H1 (cell line): Measurements from ENCODE around the gene IAH1. TPM values are rescaled to one million over a fixed set of nuclear protein-coding genes. Genes with fewer than 3 reads are reported as not detected.

Source experiments
- CTCF ChIA-PET: fragments of 300-600 bp; sonication (Branson Sonifier 250); formaldehyde crosslinking; loops from one replicate; lab custom pipeline; 2021; ENCODE audit not compliant: partially characterized antibody; lab: Charles Lee
- POLR2A ChIA-PET: fragments of 300-600 bp; sonication (Branson Sonifier 250); formaldehyde crosslinking; loops from one replicate; lab custom pipeline; 2021; ENCODE audit warnings: inconsistent platforms; ENCODE audit not compliant: partially characterized antibody; lab: Charles Lee
- DNase-seq, 2 experiments: peaks; one replicate each; pipeline versions ENCODE4 v3.0.0 to v3.0.0-alpha.2; 2010 to 2022; ENCODE audit warnings: low spot score in 2 of 2, low read depth in 1 of 2, mixed read lengths in 1 of 2
- FAIRE-seq: peaks from 2 replicates; lab custom pipeline; 2011; peaks lifted over from hg19 to GRCh38; lab: Jason Lieb, UNC
- H2AFZ ChIP-seq: 2 replicates; pipeline ENCODE4 v1.8.1; 2012; ENCODE audit warnings: low read length, inconsistent platforms
- H2AK5ac ChIP-seq: 2 replicates; pipeline ENCODE4 v1.6.1; 2013; ENCODE audit warnings: low read depth, low read length
- H2BK120ac ChIP-seq: replicated peaks from 2 replicates; pipeline ENCODE3; 2013; ENCODE audit warnings: low read depth, low read length, inconsistent platforms
- H2BK12ac ChIP-seq: 2 replicates; pipeline ENCODE4 v1.6.1; 2013; ENCODE audit warnings: low read depth, low read length
- H2BK15ac ChIP-seq: 2 replicates; pipeline ENCODE4 v1.6.1; 2013; ENCODE audit warnings: low read length
- H2BK20ac ChIP-seq: 2 replicates; pipeline ENCODE4 v1.6.1; 2013; ENCODE audit warnings: low read length
- H2BK5ac ChIP-seq: 2 replicates; pipeline ENCODE4 v1.6.1; 2013; ENCODE audit warnings: low read depth, low read length
- H3K14ac ChIP-seq: 2 replicates; pipeline ENCODE4 v1.6.1; 2013; ENCODE audit warnings: inconsistent platforms; ENCODE audit not compliant: insufficient read length
- H3K18ac ChIP-seq: 2 replicates; pipeline ENCODE4 v1.6.1; 2013; ENCODE audit warnings: low read length; ENCODE audit errors: extremely low read depth
- H3K23ac ChIP-seq: 2 replicates; pipeline ENCODE4 v1.6.1; 2013; ENCODE audit warnings: inconsistent platforms; ENCODE audit not compliant: insufficient read length
- H3K23me2 ChIP-seq: 2 replicates; pipeline ENCODE4 v1.6.1; 2013; ENCODE audit warnings: low read depth, low read length
- H3K27ac ChIP-seq: 2 replicates; pipeline ENCODE4 v1.6.1; 2011; ENCODE audit warnings: low read depth, low read length, inconsistent platforms
- H3K27me3 ChIP-seq, 4 experiments: replicated peaks in 1 of 4; 1 replicate in 1 of 4; 2 replicates in 3 of 4; pipeline versions ENCODE4 v1.6.1 to v1.8.1; 2011 to 2013; ENCODE audit warnings: low read length in 3 of 4, mild to moderate bottlenecking in 3 of 4, inconsistent platforms in 2 of 4, mixed read lengths in 2 of 4, moderate library complexity in 1 of 4; ENCODE audit not compliant: control insufficient read depth in 3 of 4, insufficient read depth in 3 of 4; ENCODE audit errors: extremely low read depth in 1 of 4
- H3K36me3 ChIP-seq, 4 experiments: 2 replicates each; pipeline versions ENCODE4 v1.6.1 to v1.8.1; 2011 to 2013; ENCODE audit warnings: mild to moderate bottlenecking in 4 of 4, low read length in 3 of 4, moderate library complexity in 2 of 4, control low read depth in 1 of 4, inconsistent platforms in 1 of 4; ENCODE audit not compliant: insufficient read depth in 4 of 4, control insufficient read depth in 2 of 4
- H3K4ac ChIP-seq: replicated peaks from 2 replicates; pipeline ENCODE3; 2013; ENCODE audit warnings: low read length, low read depth, mixed read lengths, inconsistent platforms; ENCODE audit not compliant: insufficient read length
- H3K4me1 ChIP-seq, 4 experiments: replicated peaks in 1 of 4; 1 replicate in 1 of 4; 2 replicates in 3 of 4; pipeline versions ENCODE4 v1.6.1 to v1.8.1; 2011 to 2013; ENCODE audit warnings: low read length in 3 of 4, inconsistent platforms in 2 of 4, mixed read lengths in 1 of 4; ENCODE audit not compliant: insufficient read depth in 4 of 4, control insufficient read depth in 3 of 4
- H3K4me2 ChIP-seq, 2 experiments: 2 replicates each; pipeline versions ENCODE4 v1.6.1 to v1.8.1; 2011 to 2013; ENCODE audit warnings: low read depth in 2 of 2, low read length in 2 of 2, control low read depth in 1 of 2, inconsistent platforms in 1 of 2, mild to moderate bottlenecking in 1 of 2; ENCODE audit not compliant: insufficient read depth in 1 of 2
- H3K4me3 ChIP-seq, 4 experiments: fragments of 200-600, 300-600 bp in 1 of 4; sonication (generic), shearing (Covaris generic), sonication (Bioruptor Twin) in 1 of 4; 2 replicates each; pipeline versions ENCODE4 v1.5.1 to v1.8.1; 2011 to 2016; ENCODE audit warnings: low read length in 4 of 4, low read depth in 3 of 4, control low read depth in 2 of 4, inconsistent platforms in 2 of 4, mild to moderate bottlenecking in 2 of 4, mixed read lengths in 1 of 4, moderate library complexity in 1 of 4; ENCODE audit not compliant: insufficient read depth in 2 of 4; ENCODE audit errors: extremely low read depth in 1 of 4
- H3K56ac ChIP-seq: replicated peaks from 2 replicates; pipeline ENCODE3; 2013; ENCODE audit warnings: low read depth, mild to moderate bottlenecking, mixed read lengths, low read length, inconsistent platforms; ENCODE audit not compliant: insufficient read length
- H3K79me1 ChIP-seq: 2 replicates; pipeline ENCODE4 v1.6.1; 2013; ENCODE audit warnings: low read depth, low read length, control low read depth
- H3K79me2 ChIP-seq, 2 experiments: 2 replicates each; pipeline versions ENCODE4 v1.6.1 to v1.8.1; 2012 to 2013; ENCODE audit warnings: low read length in 2 of 2, mild to moderate bottlenecking in 2 of 2, inconsistent platforms in 1 of 2; ENCODE audit not compliant: insufficient read depth in 2 of 2, control insufficient read depth in 1 of 2
- H3K9ac ChIP-seq, 4 experiments: replicated peaks in 1 of 4; 1 replicate in 1 of 4; 2 replicates in 3 of 4; pipeline versions ENCODE4 v1.6.1 to v1.8.1; 2011 to 2013; ENCODE audit warnings: low read depth in 3 of 4, low read length in 3 of 4, control low read depth in 2 of 4, mild to moderate bottlenecking in 2 of 4, moderate library complexity in 2 of 4, inconsistent platforms in 1 of 4; ENCODE audit errors: extremely low read depth in 1 of 4
- H3K9me3 ChIP-seq, 2 experiments: 2 replicates each; pipeline versions ENCODE4 v1.6.1 to v1.8.1; 2012 to 2013; ENCODE audit warnings: mild to moderate bottlenecking in 2 of 2, moderate library complexity in 2 of 2, control low read depth in 1 of 2, inconsistent platforms in 1 of 2, low read depth in 1 of 2, low read length in 1 of 2, mixed read lengths in 1 of 2; ENCODE audit not compliant: insufficient read depth in 2 of 2
- H4K20me1 ChIP-seq, 2 experiments: replicated peaks in 1 of 2; 2 replicates each; pipeline versions ENCODE3 to v1.8.1; 2011 to 2013; ENCODE audit warnings: inconsistent platforms in 2 of 2, low read length in 2 of 2, mild to moderate bottlenecking in 1 of 2; ENCODE audit not compliant: insufficient read depth in 2 of 2, control insufficient read depth in 1 of 2
- H4K5ac ChIP-seq: 2 replicates; pipeline ENCODE4 v1.6.1; 2013; ENCODE audit warnings: low read length, low read depth, mixed read lengths, inconsistent platforms; ENCODE audit not compliant: insufficient read length
- H4K8ac ChIP-seq: 2 replicates; pipeline ENCODE4 v1.8.0; 2013; ENCODE audit warnings: mild to moderate bottlenecking, moderate library complexity, low read length, inconsistent platforms; ENCODE audit not compliant: insufficient read depth; ENCODE audit errors: extremely low read depth
- H4K91ac ChIP-seq: replicated peaks from 2 replicates; pipeline ENCODE3; 2013; ENCODE audit warnings: low read length, mixed read lengths, inconsistent platforms; ENCODE audit not compliant: insufficient read length
- BACH1 ChIP-seq: IDR thresholded peaks from 2 replicates; pipeline ENCODE4 v1.6.1; 2012; ENCODE audit warnings: low read length, improper control_type of control experiment
- CBX8 ChIP-seq: fragments of 300-800, 300-1000 bp; sonication (generic); IDR thresholded peaks from 2 replicates; pipeline ENCODE4 v1.7.1; 2016; ENCODE audit warnings: low read depth, low read length, borderline replicate concordance
- CHD2 ChIP-seq: IDR thresholded peaks from 2 replicates; pipeline ENCODE4 v1.6.1; 2012; ENCODE audit warnings: low read length, improper control_type of control experiment
- CTBP2 ChIP-seq: IDR thresholded peaks from 2 replicates; pipeline ENCODE4 v1.7.0; 2011; ENCODE audit warnings: borderline replicate concordance, mild to moderate bottlenecking, moderate library complexity, mixed read lengths, low read length; ENCODE audit not compliant: insufficient read depth, insufficient read length
- E2F6 ChIP-seq: IDR thresholded peaks from 2 replicates; pipeline ENCODE4 v1.6.1; 2012; ENCODE audit warnings: inconsistent platforms
- HDAC6 ChIP-seq: IDR thresholded peaks from one replicate; pipeline ENCODE4 v1.7.1; 2012; ENCODE audit warnings: low read depth, mild to moderate bottlenecking, inconsistent platforms, low read length, moderate library complexity
- KDM1A ChIP-seq: fragments of 200-600, 300-600 bp; sonication (generic); IDR thresholded peaks from 2 replicates; pipeline ENCODE4 v1.7.1; 2016; ENCODE audit warnings: mild to moderate bottlenecking, low read length, borderline replicate concordance
- KDM4A ChIP-seq: IDR thresholded peaks from one replicate; pipeline ENCODE4 v1.7.1; 2012; ENCODE audit warnings: low read depth, mild to moderate bottlenecking, moderate library complexity, low read length, inconsistent platforms; ENCODE audit not compliant: severe bottlenecking
- POU5F1 ChIP-seq: IDR thresholded peaks from 2 replicates; pipeline ENCODE4 v1.6.1; 2011; ENCODE audit warnings: low read depth, mild to moderate bottlenecking, low read length, moderate library complexity
- RBBP5 ChIP-seq: IDR thresholded peaks from 2 replicates; pipeline ENCODE4 v1.7.1; 2012; ENCODE audit warnings: low read depth, mild to moderate bottlenecking, inconsistent platforms, low read length, moderate library complexity, borderline replicate concordance
- RFX5 ChIP-seq: IDR thresholded peaks from 2 replicates; pipeline ENCODE4 v1.6.1; 2011; ENCODE audit warnings: low read depth, low read length, improper control_type of control experiment, borderline replicate concordance
- ZNF274 ChIP-seq: IDR thresholded peaks from 2 replicates; pipeline ENCODE4 v1.7.0; 2012; ENCODE audit warnings: low read length, borderline replicate concordance; ENCODE audit errors: extremely low read depth
- WGBS, 2 experiments: shearing (Covaris generic) in 1 of 2; methylation state at CpG; one replicate each; pipeline versions ENCODE4 v1.1.6 to v1.1.7; 2013 to 2015; ENCODE audit warnings: low lambda C conversion rate in 2 of 2, mixed read lengths in 2 of 2, inconsistent platforms in 1 of 2, low coverage in 1 of 2, missing lambda C conversion rate in 1 of 2; ENCODE audit not compliant: insufficient replicate concordance in 2 of 2, insufficient coverage in 1 of 2, insufficient read length in 1 of 2; ENCODE audit errors: extremely low coverage in 1 of 2, missing lambda C conversion rate in 1 of 2; 5-methylcytosine and 5-hydroxymethylcytosine counted together
- polyA plus RNA-seq, 7 experiments: library from polyadenylated mRNA; depleted of rRNA in 3 of 7; stranded (reverse) in 5 of 7; unstranded in 2 of 7; fragments of >200 nt in 5 of 7; fragments of 200-250 nt in 2 of 7; gene quantifications; 1 replicate in 5 of 7; 2 replicates in 1 of 7; 4 replicates in 1 of 7; pipeline versions ENCODE4 v1.2.1 to v1.2.3, GENCODE V29; 2011 to 2013; ENCODE audit warnings: missing spikeins in 2 of 7, mixed read lengths in 2 of 7
- total RNA-seq: library from RNA; stranded (reverse); fragmentation: NEBNext Ultra II Directional; extraction: Animal tissue kit (Norgen Biotek cat#: 25700); gene quantifications from 2 replicates; pipeline ENCODE4 v1.2.1, GENCODE V29; 2021

IAH1 gene
- total and polyA plus RNA-seq, 2 of the 8 experiments (the other 6 are each of a cell fraction or from before 2014, with no cell fraction given) = 15.1 to 21.5 TPM

GRCh38 chr2:9462313-9462712 lies 12.0 kb upstream of the IAH1 start:
- H3K18ac ChIP-seq = no peak overlapping the region
- H3K4me3 ChIP-seq = no peak overlapping the region
- 91% methylated on average over 4 of the region's 5 CpGs; no CpG with 5 or more reads in 1 of the 2 experiments for WGBS, 2 experiments
- no peak overlapping the region for H3K4ac ChIP-seq
- no peaks in the 10 kb centered on the region for H3K9me3 ChIP-seq
- no peak overlapping the region for H4K91ac ChIP-seq
- no peak overlapping the region for H3K23ac ChIP-seq
- no peak for DNase-seq
- no peak overlapping the region for H4K8ac ChIP-seq
- no peak overlapping the region for H2BK5ac ChIP-seq
- no peak overlapping the region for H2BK120ac ChIP-seq
- H3K36me3 ChIP-seq = peaks cover 4 to 49% (median 24%) of the 10 kb centered on the region in 4 experiments
- H3K56ac ChIP-seq = no peak overlapping the region
- ChIA-PET CTCF (interaction anchor here (0.8 to 1.3 kb wide), 2 partner anchors 27 to 140 kb away, joined by 3 read pairs; no protein-coding TSS in a partner anchor), POLR2A (interaction anchor here (1.5 kb wide), 1 partner anchor 168 kb away, joined by 3 read pairs; no protein-coding TSS in a partner anchor)
- H3K79me2 ChIP-seq = no peaks in the 10 kb centered on the region
- H4K5ac ChIP-seq = no peak overlapping the region
- no peak overlapping the region for H2BK15ac ChIP-seq
- no peak overlapping the region for H2BK12ac ChIP-seq
- no peak for FAIRE-seq
- no peak overlapping the region for H2AFZ ChIP-seq
- H3K27ac ChIP-seq = no peak overlapping the region
- no peaks in the 10 kb centered on the region for H3K4me1 ChIP-seq
- no peak overlapping the region for H2BK20ac ChIP-seq
- peaks cover 0 to 6% of the 10 kb centered on the region in 2 experiments for H4K20me1 ChIP-seq
- no peak overlapping the region for H3K14ac ChIP-seq
- no peak overlapping the region for H3K4me2 ChIP-seq
- H3K27me3 ChIP-seq = no peaks in the 10 kb centered on the region
- H3K9ac ChIP-seq = no peak overlapping the region
- H2AK5ac ChIP-seq = no peak overlapping the region
- H3K79me1 ChIP-seq = no peaks in the 10 kb centered on the region
- H3K23me2 ChIP-seq = no peaks in the 10 kb centered on the region
- TF ChIP-seq CBX8 (no peak), RBBP5 (no peak), POU5F1 (no peak), E2F6 (no peak), ZNF274 (no peak), BACH1 (no peak), CTBP2 (no peak), CHD2 (no peak), KDM4A (no peak), KDM1A (no peak), RFX5 (no peak), HDAC6 (no peak)
